Nephron progenitor cell (in vitro differentiated cells): ENCODE results near the gene SLIT1.
A peak's percentile ranks its signal among the peaks of the same experiment; 100 is the strongest.
"Not testable (repeated sequence)": the region's sequence is repeated elsewhere in the genome, so short reads cannot be mapped to it uniquely, and the experiment has no call there.

Source experiments
- DNase-seq: peaks from one replicate; pipeline ENCODE4 v3.0.0; 2021
- H3K27ac Mint-ChIP-seq: 2 replicates; pipeline ENCODE4 v1.8.0; 2021; ENCODE audit warnings: mild to moderate bottlenecking, moderate library complexity, mixed read lengths
- H3K27me3 Mint-ChIP-seq: 2 replicates; pipeline ENCODE4 v1.8.0; 2021; ENCODE audit warnings: mild to moderate bottlenecking, low read depth, mixed read lengths; ENCODE audit not compliant: poor library complexity
- H3K36me3 Mint-ChIP-seq: 2 replicates; pipeline ENCODE4 v1.8.0; 2021; ENCODE audit warnings: low read depth, mixed read lengths
- H3K4me1 Mint-ChIP-seq: 2 replicates; pipeline ENCODE4 v1.8.0; 2021; ENCODE audit warnings: mixed read lengths
- H3K4me3 Mint-ChIP-seq: 2 replicates; pipeline ENCODE4 v1.8.0; 2021; ENCODE audit warnings: mild to moderate bottlenecking, moderate library complexity, mixed read lengths
- H3K9me3 Mint-ChIP-seq: 2 replicates; pipeline ENCODE4 v1.8.0; 2021; ENCODE audit warnings: mild to moderate bottlenecking, moderate library complexity, mixed read lengths
- TF ChIP-seq, protein P1 (sequence below): fragments of 200-600 bp; sonication (generic); IDR thresholded peaks from 2 replicates; pipeline ENCODE4 v1.5.0; 2021; ENCODE audit warnings: antibody characterized with exemption

The SLIT1 gene

DNA sequence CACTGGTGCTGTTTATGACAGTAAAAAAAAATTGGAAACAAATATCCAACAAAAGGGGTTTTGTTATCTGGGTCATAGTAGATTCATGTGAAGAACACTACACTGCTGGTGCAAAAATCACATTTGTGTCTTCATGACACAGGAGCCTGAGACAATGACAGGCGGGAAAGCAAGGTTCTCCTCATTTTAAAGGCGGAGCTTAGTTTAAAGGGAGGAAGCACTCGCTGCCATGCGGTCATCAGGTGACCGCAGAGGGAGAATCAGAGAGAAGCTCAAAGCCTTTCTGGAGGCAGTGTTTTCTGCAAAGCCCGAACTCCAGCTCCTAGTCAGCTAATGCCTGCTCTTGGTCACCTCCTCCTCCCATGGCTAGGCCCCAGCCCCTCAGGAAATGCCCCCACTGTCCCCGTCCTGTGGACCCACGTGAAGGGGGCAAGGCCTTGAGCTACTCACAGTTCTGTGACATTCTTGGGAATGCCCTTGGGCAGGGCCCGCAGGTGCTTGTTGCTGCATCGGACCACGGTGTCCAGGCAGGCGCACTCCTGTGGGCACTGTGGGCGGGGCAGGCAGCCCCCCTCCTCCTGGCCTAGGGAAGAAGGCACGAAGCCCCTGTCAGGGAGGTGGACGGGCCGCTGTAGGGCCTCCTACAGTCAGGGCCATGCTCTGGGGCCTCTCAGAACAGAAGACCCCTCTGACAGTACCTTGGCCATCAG, 146.1 kb downstream of the SLIT1 start:
- TF ChIP-seq, protein P1, sequence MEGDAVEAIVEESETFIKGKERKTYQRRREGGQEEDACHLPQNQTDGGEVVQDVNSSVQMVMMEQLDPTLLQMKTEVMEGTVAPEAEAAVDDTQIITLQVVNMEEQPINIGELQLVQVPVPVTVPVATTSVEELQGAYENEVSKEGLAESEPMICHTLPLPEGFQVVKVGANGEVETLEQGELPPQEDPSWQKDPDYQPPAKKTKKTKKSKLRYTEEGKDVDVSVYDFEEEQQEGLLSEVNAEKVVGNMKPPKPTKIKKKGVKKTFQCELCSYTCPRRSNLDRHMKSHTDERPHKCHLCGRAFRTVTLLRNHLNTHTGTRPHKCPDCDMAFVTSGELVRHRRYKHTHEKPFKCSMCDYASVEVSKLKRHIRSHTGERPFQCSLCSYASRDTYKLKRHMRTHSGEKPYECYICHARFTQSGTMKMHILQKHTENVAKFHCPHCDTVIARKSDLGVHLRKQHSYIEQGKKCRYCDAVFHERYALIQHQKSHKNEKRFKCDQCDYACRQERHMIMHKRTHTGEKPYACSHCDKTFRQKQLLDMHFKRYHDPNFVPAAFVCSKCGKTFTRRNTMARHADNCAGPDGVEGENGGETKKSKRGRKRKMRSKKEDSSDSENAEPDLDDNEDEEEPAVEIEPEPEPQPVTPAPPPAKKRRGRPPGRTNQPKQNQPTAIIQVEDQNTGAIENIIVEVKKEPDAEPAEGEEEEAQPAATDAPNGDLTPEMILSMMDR: no peak
- no peaks in the 10 kb centered on the region for H3K9me3 Mint-ChIP-seq
- H3K4me1 Mint-ChIP-seq: peaks cover 29% of the 10 kb centered on the region

DNA sequence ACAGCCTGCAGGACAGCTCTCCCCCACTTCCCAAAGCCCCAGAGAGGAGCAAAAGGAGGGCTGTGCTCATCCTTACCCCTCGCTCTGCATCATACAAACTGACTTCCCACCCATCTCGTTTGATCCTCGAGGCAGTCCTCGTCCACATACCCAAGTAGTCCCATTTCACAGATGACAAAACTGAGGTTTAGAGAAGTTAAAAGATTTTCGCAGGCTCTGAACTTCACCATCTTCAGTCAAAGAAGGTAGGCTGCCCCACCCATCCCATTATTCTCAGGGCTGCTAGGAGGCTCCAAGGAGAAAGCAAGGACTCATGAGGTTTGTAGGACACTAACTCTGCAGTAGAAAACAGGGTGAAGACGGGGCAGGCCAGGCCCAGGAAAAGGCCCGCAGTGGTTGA, 147.1 kb downstream of the SLIT1 start:
- H3K4me1 Mint-ChIP-seq: peaks cover 33% of the 10 kb centered on the region
- DNase-seq: no peak
- no peak overlapping the region for H3K27ac Mint-ChIP-seq
- no peak overlapping the region for H3K4me3 Mint-ChIP-seq
- TF ChIP-seq, protein P1: no peak
- peaks cover 21% of the 10 kb centered on the region for H3K27me3 Mint-ChIP-seq
- H3K9me3 Mint-ChIP-seq: no peaks in the 10 kb centered on the region
- no peaks in the 10 kb centered on the region for H3K36me3 Mint-ChIP-seq

More for the DNA sequence above, 146.1 kb downstream of the SLIT1 start:
- no peak for DNase-seq
- Mint-ChIP-seq H3K27me3 (peaks cover 24% of the 10 kb centered on the region), H3K4me3 (no peak overlapping the region), H3K36me3 (no peaks in the 10 kb centered on the region), H3K27ac (no peak overlapping the region)

DNA sequence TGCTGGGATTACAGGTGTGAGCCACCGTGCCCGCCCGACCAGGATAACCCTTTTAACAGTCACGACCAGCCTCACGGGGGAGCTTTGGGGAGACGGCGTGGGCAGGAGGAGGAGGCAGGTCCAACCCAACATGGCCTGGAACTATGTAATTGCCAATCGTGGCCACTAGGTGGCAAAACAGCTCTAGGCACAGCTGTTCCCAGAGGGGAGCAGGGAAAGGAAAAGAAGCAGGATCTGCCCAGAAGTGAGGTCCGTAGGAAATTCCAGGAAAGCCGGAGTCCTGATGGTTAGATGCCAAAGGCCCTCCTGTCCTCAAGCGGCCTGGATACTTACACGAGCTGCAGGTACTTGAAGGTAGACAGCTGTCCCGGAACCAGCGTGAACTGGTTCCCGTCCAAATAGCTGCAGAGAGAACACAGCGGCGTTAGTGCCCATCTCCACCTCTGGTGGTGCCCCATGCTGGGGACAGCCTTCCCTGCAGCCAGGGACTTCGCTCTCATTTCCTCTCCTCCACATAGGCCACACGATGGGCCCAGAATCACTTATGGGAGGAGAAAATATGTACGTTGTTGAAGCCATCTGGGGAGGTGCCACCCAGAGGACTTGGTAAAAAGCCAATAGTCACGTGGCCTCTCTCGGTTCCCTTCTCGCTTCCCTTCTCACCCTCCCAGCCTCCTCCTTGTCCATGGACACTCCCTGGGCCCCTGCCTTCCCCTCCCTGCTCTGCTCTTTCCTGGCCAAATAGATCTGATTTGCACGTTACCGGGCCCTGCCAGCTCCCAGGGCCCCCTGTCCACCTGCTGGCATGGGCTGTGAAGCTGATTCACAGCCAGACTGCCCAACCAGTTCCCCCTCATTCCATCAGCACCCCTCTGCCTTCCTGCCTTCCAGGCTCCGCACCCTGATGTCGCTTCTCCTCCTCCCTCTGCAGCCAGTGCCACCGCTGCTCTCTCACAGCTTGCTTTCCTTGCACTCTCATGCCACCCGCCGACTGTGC, 148.1 kb downstream of the SLIT1 start:
- H3K36me3 Mint-ChIP-seq: no peaks in the 10 kb centered on the region
- H3K4me1 Mint-ChIP-seq: peaks cover 33% of the 10 kb centered on the region
- peak overlapping the region; percentile 20 for H3K4me3 Mint-ChIP-seq
- TF ChIP-seq, protein P1: peak; percentile 87
- DNase-seq: peak; percentile 87
- H3K27me3 Mint-ChIP-seq: peaks cover 23% of the 10 kb centered on the region
- H3K9me3 Mint-ChIP-seq: no peaks in the 10 kb centered on the region
- no peak overlapping the region for H3K27ac Mint-ChIP-seq

DNA sequence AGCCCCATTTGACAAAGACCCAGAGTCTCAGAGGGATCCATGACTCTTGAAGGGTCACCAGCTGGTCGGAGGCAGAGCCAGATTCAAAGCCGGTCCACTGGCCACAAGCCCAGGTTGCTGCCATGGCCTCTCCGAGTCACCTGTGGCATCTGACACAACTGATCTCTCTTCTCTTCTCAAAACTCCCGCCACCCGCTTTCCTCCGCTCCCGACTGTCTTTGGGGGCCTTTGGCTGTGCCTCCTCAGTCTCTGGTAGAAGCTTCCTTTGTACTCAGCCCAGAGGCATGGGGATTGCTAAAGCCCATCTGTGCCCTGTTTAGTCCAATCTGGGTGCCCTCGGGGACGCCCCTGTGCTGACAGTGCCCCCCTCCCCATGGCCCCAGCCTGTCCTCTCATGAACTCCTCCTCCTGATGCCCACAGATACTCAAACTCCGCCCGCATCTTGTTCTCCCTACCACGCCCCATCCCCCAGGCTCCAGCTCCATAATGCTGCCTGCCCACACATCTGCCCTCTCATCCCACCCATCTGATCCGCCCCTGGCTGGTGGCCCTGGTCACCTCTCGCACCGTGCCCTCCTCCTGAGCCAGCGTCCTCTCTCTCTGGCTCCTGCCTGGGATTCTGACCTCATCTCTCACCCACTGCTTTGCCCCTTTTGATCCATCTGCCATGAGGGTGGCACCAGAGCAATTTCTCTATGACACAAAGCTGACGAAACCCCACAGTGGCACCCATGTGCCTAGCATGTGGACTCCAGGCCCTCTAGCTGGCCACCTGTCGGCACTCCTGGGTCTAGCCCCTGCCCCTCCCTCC, 150.6 kb downstream of the SLIT1 start:
- Mint-ChIP-seq H3K4me1 (peaks cover 46% of the 10 kb centered on the region), H3K36me3 (no peaks in the 10 kb centered on the region), H3K9me3 (no peaks in the 10 kb centered on the region), H3K4me3 (no peak overlapping the region), H3K27me3 (peaks cover 21% of the 10 kb centered on the region), H3K27ac (no peak overlapping the region)
- no peak for DNase-seq
- TF ChIP-seq, protein P1: no peak

DNA sequence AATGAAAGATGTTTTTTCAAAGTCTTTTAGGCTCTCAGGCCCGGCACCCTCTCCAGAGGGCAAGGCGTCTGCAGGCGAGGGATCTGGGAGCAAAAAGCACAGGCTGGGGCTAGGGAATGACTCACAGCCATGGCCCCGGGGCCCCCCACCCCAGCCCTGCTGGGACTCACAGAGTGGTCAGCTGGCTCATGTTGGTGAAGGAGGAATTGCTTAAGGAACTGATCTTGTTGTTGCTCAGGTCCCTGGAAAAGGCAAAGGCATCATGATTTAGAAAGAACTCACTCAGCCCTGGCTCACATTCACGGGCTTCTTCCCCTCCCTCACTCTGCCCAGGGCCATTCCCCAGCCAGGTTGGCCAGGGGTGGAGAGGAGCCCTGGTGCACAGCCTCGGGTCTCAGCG, 151.5 kb downstream of the SLIT1 start:
- DNase-seq: no peak
- Mint-ChIP-seq H3K4me1 (peaks cover 46% of the 10 kb centered on the region), H3K27ac (no peak overlapping the region), H3K36me3 (no peaks in the 10 kb centered on the region), H3K27me3 (peaks cover 18% of the 10 kb centered on the region), H3K9me3 (no peaks in the 10 kb centered on the region), H3K4me3 (no peak overlapping the region)
- TF ChIP-seq, protein P1: no peak

DNA sequence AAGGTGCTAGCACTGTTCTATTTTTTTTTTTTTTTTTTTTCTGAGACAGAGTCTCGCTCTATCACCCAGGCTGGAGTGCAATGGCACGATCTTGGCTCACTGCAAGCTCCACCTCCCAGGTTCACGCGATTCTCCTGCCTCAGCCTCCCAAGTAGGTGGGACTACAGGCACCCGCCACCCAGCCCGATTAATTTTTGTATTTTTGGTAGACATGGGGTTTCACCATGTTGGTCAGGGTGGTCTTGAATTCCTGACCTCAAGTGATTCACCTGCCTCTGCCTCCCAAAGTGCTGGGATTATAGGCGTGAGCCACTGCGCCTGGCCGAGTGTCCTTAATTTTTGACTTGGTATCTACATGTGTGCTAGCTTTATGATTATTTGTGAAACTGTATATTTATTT, 151.9 kb downstream of the SLIT1 start:
- not testable (repeated sequence) for H3K27ac Mint-ChIP-seq, H3K36me3 Mint-ChIP-seq, DNase-seq, H3K4me3 Mint-ChIP-seq, H3K9me3 Mint-ChIP-seq
- Mint-ChIP-seq H3K27me3 (peaks cover 17% of the 10 kb centered on the region), H3K4me1 (peaks cover 41% of the 10 kb centered on the region)
